ENCODE measurements around the gene LTBP1.

LTBP1 gene

GRCh38 chr2:33011941-33012340 lies 65.2 kb downstream of the LTBP1 start:
- DNase-seq = peak; percentile 49

- no peak for DNase-seq
Observed at GRCh38 chr2:33013684-33014110, 66.9 kb downstream of the LTBP1 start.

GRCh38 chr2:33014268-33014667 lies 67.5 kb downstream of the LTBP1 start:
- DNase-seq = no peak

- DNase-seq = peak; percentile 72
Observed at GRCh38 chr2:33015421-33016142, 68.8 kb downstream of the LTBP1 start.

GRCh38 chr2:33018271-33018670 lies 71.5 kb downstream of the LTBP1 start:
- peak; percentile 53 for DNase-seq

GRCh38 chr2:33019796-33020195 lies 73.0 kb downstream of the LTBP1 start:
- no peak for DNase-seq

GRCh38 chr2:33020883-33021282 lies 74.1 kb downstream of the LTBP1 start:
- no peak for DNase-seq

- DNase-seq = peak; percentile 69
Observed at GRCh38 chr2:33021542-33022227, 74.9 kb downstream of the LTBP1 start.

GRCh38 chr2:33022395-33022985 lies 75.7 kb downstream of the LTBP1 start:
- DNase-seq = no peak

- DNase-seq = peak; percentile 86
Observed at GRCh38 chr2:33022989-33023727, 76.4 kb downstream of the LTBP1 start.

- DNase-seq = peak; percentile 13
Observed at GRCh38 chr2:33023728-33024500, 77.2 kb downstream of the LTBP1 start.

- DNase-seq = no peak
Observed at GRCh38 chr2:33024758-33025157, 78.0 kb downstream of the LTBP1 start.

- no peak for DNase-seq
Observed at GRCh38 chr2:33029459-33029858, 82.7 kb downstream of the LTBP1 start.

GRCh38 chr2:33029926-33030325 lies 83.2 kb downstream of the LTBP1 start:
- DNase-seq = no peak

- DNase-seq = no peak
Observed at GRCh38 chr2:33030326-33030725, 83.6 kb downstream of the LTBP1 start.

GRCh38 chr2:33032245-33032644 lies 85.5 kb downstream of the LTBP1 start:
- DNase-seq = no peak

GRCh38 chr2:33033606-33034081 lies 86.9 kb downstream of the LTBP1 start:
- peak; percentile 84 for DNase-seq

GRCh38 chr2:33034784-33035183 lies 88.0 kb downstream of the LTBP1 start:
- DNase-seq = peak; percentile 73

GRCh38 chr2:33038230-33038629 lies 91.5 kb downstream of the LTBP1 start:
- DNase-seq = no peak

- no peak for DNase-seq
Observed at GRCh38 chr2:33038799-33039198, 92.0 kb downstream of the LTBP1 start.

- DNase-seq = no peak
Observed at GRCh38 chr2:33040541-33040940, 93.8 kb downstream of the LTBP1 start.

GRCh38 chr2:33042265-33042664 lies 95.5 kb downstream of the LTBP1 start:
- no peak for DNase-seq

All from fibroblast of skin of scalp (primary cell).